ENCODE data around the gene ADORA1. TPM values are rescaled to one million over a fixed set of nuclear protein-coding genes. Genes with fewer than 3 reads are reported as not detected.

Gene ADORA1
- not detected in 2 replicates for total RNA-seq

DNA sequence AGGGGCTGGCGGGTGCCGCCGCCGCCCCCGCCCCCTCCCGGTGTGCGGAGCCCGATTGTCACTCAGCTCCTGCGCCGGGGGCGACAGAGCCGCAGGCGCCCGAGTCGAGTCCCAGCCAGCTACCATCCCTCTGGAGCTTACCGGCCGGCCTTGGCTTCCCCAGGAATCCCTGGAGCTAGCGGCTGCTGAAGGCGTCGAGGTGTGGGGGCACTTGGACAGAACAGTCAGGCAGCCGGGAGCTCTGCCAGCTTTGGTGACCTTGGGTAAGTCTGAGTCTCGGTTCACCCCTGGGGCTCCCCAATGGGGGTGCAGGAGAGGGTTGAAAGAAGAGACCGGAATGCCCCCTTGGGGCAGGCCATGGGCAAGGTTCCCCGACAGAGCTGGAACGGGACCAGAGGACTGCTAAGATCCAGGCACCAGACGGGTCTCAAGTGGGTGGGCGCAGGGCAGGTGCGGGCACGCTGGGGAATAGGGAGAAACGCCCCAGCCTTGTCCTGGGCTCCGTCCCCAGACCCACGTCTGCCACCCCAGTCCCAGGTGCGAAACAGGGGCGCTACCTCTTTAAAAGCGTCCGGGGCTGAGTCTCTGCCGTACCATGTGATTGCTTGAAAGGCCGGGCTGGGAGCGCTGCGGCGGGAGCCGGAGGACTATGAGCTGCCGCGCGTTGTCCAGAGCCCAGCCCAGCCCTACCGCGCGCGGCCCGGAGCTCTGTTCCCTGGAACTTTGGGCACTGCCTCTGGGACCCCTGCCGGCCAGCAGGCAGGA is at the start of gene ADORA1:
Gene ADORA1, plus strand, starts transcription at position 61 of the 765 bp plus-strand sequence. CDS start 1,116 bp downstream, outside the sequence.
- intact Hi-C loops (cut with micrococcal nuclease) = no loop called here

- intact Hi-C loops (cut with micrococcal nuclease) = no loop called here
Measured at GRCh38 chr1:203077956-203078355, 49.6 kb upstream of the ADORA1 start.

DNA sequence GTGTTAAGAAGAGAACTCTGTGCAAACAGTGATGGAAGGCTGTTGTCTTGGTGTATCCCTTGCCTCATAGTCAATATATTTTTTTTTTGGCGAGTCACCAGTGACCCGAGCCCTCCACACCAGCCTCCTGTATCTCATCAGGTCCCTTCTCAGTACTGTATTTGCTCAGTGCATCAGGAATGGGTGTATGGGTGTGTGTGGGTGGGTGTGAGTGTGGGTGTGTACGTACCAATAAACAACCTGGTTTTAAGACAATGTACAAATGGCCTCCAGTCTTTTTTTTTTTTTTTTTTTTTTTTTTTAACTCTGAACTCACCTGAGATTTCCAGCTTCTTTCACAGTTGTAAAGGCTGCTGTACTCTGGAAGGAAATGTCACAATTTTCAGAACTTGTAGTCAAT is 49.0 kb upstream of the ADORA1 start:
- intact Hi-C loops (cut with micrococcal nuclease) = no loop called here

DNA sequence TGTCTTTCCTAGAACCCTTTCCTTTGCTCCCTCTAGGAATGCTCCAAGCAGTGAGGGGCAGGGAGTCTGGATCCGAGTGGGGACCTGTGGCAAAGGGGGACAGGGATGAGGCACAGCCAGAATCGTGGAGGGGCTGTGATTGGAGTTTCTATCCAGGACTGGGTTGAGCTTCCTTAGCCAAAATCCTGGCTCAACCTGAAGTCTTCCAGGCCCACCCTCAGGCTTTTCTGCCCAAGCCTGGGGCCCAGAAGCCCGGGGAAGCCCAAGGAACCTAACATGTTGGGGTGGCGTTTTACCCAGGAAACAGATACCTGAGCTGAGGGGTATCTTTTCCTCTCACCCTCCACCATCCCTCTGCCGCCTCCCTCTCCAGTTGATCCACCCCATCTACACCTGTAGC is 47.1 kb upstream of the ADORA1 start:
- intact Hi-C loops (cut with micrococcal nuclease) = no loop called here

DNA sequence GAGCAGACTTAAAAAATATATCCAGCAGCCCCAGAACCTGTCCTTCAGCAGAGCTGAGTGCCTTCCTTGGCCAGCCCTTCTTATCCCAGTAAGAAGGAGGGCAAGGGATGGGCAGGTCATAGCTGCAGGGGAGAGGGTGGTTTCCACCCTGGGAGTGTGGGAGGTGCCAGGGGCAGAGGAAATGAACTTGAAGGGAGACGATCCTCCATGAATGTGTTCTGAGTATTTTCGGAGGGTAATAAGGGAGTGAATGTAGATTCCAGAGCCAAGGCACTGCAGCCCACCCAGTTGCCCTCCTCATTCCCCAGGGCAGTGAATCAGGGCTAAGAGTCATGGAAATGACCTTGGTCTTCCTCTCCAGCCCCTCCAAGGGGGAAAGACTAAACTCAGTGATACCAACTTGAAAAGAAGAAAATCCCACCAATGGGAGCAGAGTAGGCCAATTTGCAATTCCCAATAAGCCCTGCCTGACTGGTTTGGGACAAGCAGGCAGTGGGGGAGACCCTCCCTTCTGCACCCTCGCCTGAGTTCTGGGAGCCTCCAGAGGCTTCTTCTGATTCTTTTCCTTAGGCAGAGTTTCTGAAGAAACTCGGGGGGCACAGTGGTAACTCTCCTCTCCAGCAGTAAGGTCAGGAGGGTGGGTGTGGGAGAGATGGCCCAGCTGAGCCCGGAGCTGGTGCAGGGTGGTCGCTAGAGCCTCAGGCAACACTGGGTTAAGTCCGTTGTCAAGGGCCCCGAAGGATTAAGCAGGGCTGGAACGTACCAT is 45.9 kb upstream of the ADORA1 start:
- intact Hi-C loops (cut with micrococcal nuclease) = no loop called here

- intact Hi-C loops (cut with micrococcal nuclease) = no loop called here
Measured at GRCh38 chr1:203082231-203082505, 45.4 kb upstream of the ADORA1 start.

- intact Hi-C loops (cut with micrococcal nuclease) = no loop called here
Measured at GRCh38 chr1:203082571-203083462, 44.7 kb upstream of the ADORA1 start.

- intact Hi-C loops (cut with micrococcal nuclease) = no loop called here
Measured at GRCh38 chr1:203083463-203083921, 44.0 kb upstream of the ADORA1 start.

- intact Hi-C loops (cut with micrococcal nuclease) = no loop called here
Measured at GRCh38 chr1:203084588-203085527, 42.7 kb upstream of the ADORA1 start.

GRCh38 chr1:203085528-203086406 is 41.8 kb upstream of the ADORA1 start, which contains the start of gene MYOG:
Gene MYOG, minus strand, starts transcription at chr1:203086012. Its CDS starts 51 bp downstream, at chr1:203085961.
- intact Hi-C loops (cut with micrococcal nuclease) = no loop called here

- intact Hi-C loops (cut with micrococcal nuclease) = no loop called here
Measured at GRCh38 chr1:203086992-203087763, 40.3 kb upstream of the ADORA1 start.

DNA sequence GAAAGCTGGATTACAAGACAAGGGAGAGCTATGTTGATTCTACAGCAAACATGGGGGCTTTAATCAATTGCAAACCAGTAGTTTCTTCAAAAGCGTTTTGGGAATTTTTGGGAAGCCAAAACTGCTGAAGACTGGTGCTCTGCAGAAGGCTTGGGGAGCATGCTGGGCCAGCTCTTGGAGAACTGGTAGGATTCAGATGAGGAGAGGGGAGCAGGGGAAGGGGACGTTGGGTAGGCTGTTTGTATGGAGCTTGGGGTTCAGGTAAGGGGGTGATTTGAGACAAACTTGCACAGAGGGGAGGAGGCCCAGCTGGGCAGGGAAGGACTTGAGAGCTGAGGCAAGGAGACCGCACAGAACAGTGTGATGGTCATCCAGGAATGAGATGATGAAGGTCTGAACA is 39.1 kb upstream of the ADORA1 start:
- intact Hi-C loops (cut with micrococcal nuclease) = no loop called here

- intact Hi-C loops (cut with micrococcal nuclease) = no loop called here
Measured at GRCh38 chr1:203089001-203089650, 38.4 kb upstream of the ADORA1 start.

GRCh38 chr1:203089651-203090045 is 37.9 kb upstream of the ADORA1 start:
- intact Hi-C loops (cut with micrococcal nuclease) = no loop called here

- intact Hi-C loops (cut with micrococcal nuclease) = no loop called here
Measured at GRCh38 chr1:203090421-203091198, 36.9 kb upstream of the ADORA1 start.

- intact Hi-C loops (cut with micrococcal nuclease) = no loop called here
Measured at GRCh38 chr1:203091199-203091477, 36.4 kb upstream of the ADORA1 start.

DNA sequence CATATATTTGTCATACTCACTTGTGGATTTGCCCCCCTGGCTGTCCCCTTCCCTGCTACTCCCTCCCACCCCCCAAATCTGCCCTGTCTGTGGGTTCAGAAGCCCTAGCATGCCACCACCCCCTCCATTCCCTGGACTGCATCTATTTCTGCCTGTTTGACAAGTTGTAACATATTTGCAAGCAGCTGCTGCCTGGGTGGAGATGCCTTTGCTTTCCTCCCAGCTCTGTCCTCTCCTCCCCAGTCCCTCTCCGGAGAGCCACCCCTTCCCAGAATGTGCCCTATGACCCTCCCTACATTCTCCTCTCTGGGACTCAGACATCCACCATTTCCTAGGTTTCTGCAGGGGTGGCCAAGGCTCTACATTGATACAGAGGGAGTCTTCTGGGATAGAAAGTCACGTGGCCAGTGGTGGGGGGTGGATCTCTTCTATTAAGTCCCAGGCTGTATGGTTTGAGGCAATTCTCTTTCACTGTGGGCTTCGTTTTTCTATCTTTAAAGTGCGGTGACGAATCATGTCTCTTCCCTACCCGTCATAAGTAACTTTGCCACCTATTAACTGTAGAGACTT is 35.7 kb upstream of the ADORA1 start:
- intact Hi-C loops (cut with micrococcal nuclease) = no loop called here
